ENCODE data around the gene CAPN2.
"Not testable (repeated sequence)": the region's sequence is repeated elsewhere in the genome, so short reads cannot be mapped to it uniquely, and the experiment has no call there.

The CAPN2 gene

DNA sequence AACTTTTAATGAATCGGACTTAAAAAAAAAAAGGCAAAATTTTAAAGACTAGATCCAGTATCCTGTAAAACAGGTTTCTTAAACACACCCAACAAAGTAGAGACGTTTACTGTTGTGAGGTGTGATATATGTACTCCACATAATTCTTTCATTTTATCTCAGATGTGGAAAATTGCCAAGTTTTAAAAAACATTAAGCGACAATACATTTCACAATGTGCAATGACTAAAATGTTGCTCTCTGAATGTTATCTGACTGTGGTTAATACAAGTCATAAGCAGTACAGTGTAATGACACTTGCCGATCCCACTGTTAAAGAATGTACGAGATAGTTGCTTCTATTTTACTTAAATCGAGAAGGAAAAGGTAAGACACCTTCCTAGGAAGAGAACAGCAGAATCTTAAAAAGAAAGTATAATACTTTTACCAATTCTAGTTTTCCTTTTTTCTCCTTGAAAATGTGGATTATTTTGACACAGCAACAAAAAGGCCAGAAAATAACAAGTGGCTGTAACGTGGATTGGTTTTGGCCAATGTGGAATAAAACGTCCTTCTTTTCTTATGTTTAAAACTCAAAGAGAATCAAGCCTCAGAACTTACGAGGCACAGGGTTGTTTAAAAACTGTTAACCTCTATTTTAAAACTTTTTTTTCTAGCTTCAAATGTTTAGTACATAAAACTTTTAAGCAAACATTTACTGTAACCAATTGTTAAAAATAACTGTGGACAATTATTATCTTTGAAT, 82.0 kb downstream of the CAPN2 start:
- peaks cover 7% of the 10 kb centered on the region for H3K36me3 ChIP-seq (ENCODE audit: control insufficient read depth, insufficient read depth, low read length)
- no peak for DNase-seq
- H4K8ac ChIP-seq (ENCODE audit: low read depth, low read length): no peak overlapping the region
- H3K27ac ChIP-seq (ENCODE audit: low read depth, low read length): no peak overlapping the region
- H3K79me2 ChIP-seq (ENCODE audit: control insufficient read depth, insufficient read depth, low read length): no peaks in the 10 kb centered on the region
- H4K5ac ChIP-seq (ENCODE audit: low read length): no peak overlapping the region
- no peak overlapping the region for H3K56ac ChIP-seq (ENCODE audit: low read length)
- no peaks in the 10 kb centered on the region for H3K4me1 ChIP-seq (ENCODE audit: control insufficient read depth, low read depth, low read length)
- H3K23ac ChIP-seq (ENCODE audit: low read length): no peak overlapping the region
- H3K18ac ChIP-seq (ENCODE audit: low read length): no peak overlapping the region
- H2AK5ac ChIP-seq (ENCODE audit: low read length): no peak overlapping the region
- H2BK15ac ChIP-seq (replicated peaks; ENCODE audit: low read depth): no peak overlapping the region
- no CpG with 5 or more reads among the region's 9 CpGs for whole genome bisulfite sequencing (ENCODE audit: extremely low coverage, insufficient coverage, low lambda C conversion rate)
- no peak overlapping the region for H2BK5ac ChIP-seq (ENCODE audit: low read length)
- no peak overlapping the region for H3K4me2 ChIP-seq (ENCODE audit: low read length)
- H3K4me3 ChIP-seq (ENCODE audit: low read length): no peak overlapping the region
- no peak overlapping the region for H3K9ac ChIP-seq (ENCODE audit: low read length)
- peaks cover 1% of the 10 kb centered on the region for H3K79me1 ChIP-seq (ENCODE audit: low read length)
- no peaks in the 10 kb centered on the region for H3K27me3 ChIP-seq (ENCODE audit: insufficient read depth, low read length, poor library complexity)
- no peak overlapping the region for H3K4ac ChIP-seq (ENCODE audit: low read depth, low read length)
- H2BK120ac ChIP-seq (ENCODE audit: low read depth, low read length): no peak overlapping the region

DNA sequence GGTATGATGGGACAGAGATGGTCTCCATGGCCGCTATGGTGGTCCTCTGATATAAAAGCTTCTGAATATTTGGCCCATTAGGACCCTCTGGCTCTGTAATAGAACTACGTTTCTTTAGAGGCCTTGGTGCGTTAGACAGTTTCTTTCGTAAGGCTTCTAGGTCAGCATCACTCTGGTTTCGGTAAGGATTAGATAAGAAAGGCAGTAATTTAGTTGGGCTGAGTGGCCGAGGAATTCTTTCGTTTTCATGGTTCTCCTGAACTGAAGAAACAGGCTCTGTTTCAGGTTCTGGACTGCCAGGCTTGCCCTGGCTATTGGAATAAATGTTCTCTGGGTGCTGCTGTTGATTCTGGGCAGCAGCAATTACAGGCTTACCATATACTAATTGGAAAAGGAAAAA, 83.9 kb downstream of the CAPN2 start:
- Histone ChIP-seq H2BK15ac (replicated peaks; ENCODE audit: low read depth) (no peak overlapping the region), H3K27me3 (ENCODE audit: insufficient read depth, low read length, poor library complexity) (no peaks in the 10 kb centered on the region), H3K27ac (ENCODE audit: low read depth, low read length) (no peak overlapping the region), H3K4me3 (ENCODE audit: low read length) (no peak overlapping the region), H3K4me2 (ENCODE audit: low read length) (no peak overlapping the region), H4K5ac (ENCODE audit: low read length) (no peak overlapping the region), H3K4ac (ENCODE audit: low read depth, low read length) (no peak overlapping the region), H4K8ac (ENCODE audit: low read depth, low read length) (no peak overlapping the region), H2AK5ac (ENCODE audit: low read length) (no peak overlapping the region), H2BK5ac (ENCODE audit: low read length) (no peak overlapping the region), H3K56ac (ENCODE audit: low read length) (no peak overlapping the region), H3K18ac (ENCODE audit: low read length) (no peak overlapping the region), H3K79me2 (ENCODE audit: control insufficient read depth, insufficient read depth, low read length) (no peaks in the 10 kb centered on the region), H3K79me1 (ENCODE audit: low read length) (peaks cover 1% of the 10 kb centered on the region), H3K4me1 (ENCODE audit: control insufficient read depth, low read depth, low read length) (no peaks in the 10 kb centered on the region), H3K36me3 (ENCODE audit: control insufficient read depth, insufficient read depth, low read length) (peaks cover 7% of the 10 kb centered on the region), H2BK120ac (ENCODE audit: low read depth, low read length) (no peak overlapping the region), H3K9ac (ENCODE audit: low read length) (no peak overlapping the region), H3K23ac (ENCODE audit: low read length) (no peak overlapping the region)
- DNase-seq: no peak
- WGBS (ENCODE audit: extremely low coverage, insufficient coverage, low lambda C conversion rate): no CpG with 5 or more reads among the region's 7 CpGs

DNA sequence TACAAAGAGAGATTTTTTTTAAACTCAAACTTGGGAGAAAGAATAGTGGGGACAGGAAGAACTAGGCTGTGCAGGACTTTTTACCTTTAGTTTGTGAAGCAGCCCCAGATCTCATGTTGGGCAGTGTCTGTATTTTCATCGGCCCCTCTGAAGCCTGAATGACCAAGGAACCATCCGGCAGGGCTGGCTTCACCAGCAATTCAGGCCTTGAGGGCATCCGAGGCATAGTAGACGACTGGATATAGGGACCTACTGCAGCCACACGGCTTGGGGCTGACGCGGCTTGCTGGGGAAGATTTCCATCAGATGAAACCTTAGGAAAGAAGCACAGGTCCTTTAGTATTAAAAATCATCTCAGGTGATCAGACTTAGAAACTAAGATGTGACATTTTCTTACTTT, 89.7 kb downstream of the CAPN2 start:
- Histone ChIP-seq H2BK5ac (ENCODE audit: low read length) (no peak overlapping the region), H3K4me3 (ENCODE audit: low read length) (no peak overlapping the region), H3K23ac (ENCODE audit: low read length) (no peak overlapping the region), H3K9ac (ENCODE audit: low read length) (no peak overlapping the region), H3K56ac (ENCODE audit: low read length) (no peak overlapping the region), H3K36me3 (ENCODE audit: control insufficient read depth, insufficient read depth, low read length) (peaks cover 4% of the 10 kb centered on the region), H3K27ac (ENCODE audit: low read depth, low read length) (no peak overlapping the region), H2AK5ac (ENCODE audit: low read length) (no peak overlapping the region), H4K8ac (ENCODE audit: low read depth, low read length) (no peak overlapping the region), H3K4ac (ENCODE audit: low read depth, low read length) (no peak overlapping the region), H3K4me1 (ENCODE audit: control insufficient read depth, low read depth, low read length) (no peaks in the 10 kb centered on the region), H3K4me2 (ENCODE audit: low read length) (no peak overlapping the region), H2BK15ac (replicated peaks; ENCODE audit: low read depth) (no peak overlapping the region), H2BK120ac (ENCODE audit: low read depth, low read length) (no peak overlapping the region), H3K18ac (ENCODE audit: low read length) (no peak overlapping the region), H3K27me3 (ENCODE audit: insufficient read depth, low read length, poor library complexity) (no peaks in the 10 kb centered on the region), H3K79me1 (ENCODE audit: low read length) (no peaks in the 10 kb centered on the region), H3K79me2 (ENCODE audit: control insufficient read depth, insufficient read depth, low read length) (no peaks in the 10 kb centered on the region), H4K5ac (ENCODE audit: low read length) (no peak overlapping the region)
- WGBS (ENCODE audit: extremely low coverage, insufficient coverage, low lambda C conversion rate): no CpG with 5 or more reads among the region's 7 CpGs
- no peak for DNase-seq

DNA sequence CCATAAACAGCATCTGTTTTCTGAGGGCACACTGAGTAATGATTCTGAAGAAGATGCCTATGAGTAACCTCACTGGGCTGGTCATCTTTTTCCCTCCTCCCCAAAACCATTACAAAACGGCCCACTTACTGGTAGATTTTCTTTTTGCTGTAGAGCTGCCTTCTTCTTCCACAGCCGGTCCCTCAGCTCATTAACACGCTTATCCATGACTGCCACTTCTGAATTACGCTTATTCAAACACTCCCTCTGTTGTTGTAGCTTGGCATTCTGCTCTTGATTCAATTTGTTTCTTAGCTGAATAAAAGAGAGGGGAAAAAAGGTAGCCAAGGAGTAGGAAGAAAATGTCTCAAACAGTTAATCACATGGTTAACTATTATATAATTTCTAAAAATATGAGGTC, 90.3 kb downstream of the CAPN2 start:
- H3K23ac ChIP-seq (ENCODE audit: low read length): no peak overlapping the region
- no peak overlapping the region for H3K9ac ChIP-seq (ENCODE audit: low read length)
- no peaks in the 10 kb centered on the region for H3K27me3 ChIP-seq (ENCODE audit: insufficient read depth, low read length, poor library complexity)
- no peak overlapping the region for H2BK15ac ChIP-seq (replicated peaks; ENCODE audit: low read depth)
- DNase-seq: no peak
- peaks cover 4% of the 10 kb centered on the region for H3K36me3 ChIP-seq (ENCODE audit: control insufficient read depth, insufficient read depth, low read length)
- no peak overlapping the region for H3K4ac ChIP-seq (ENCODE audit: low read depth, low read length)
- no CpG with 5 or more reads among the region's 4 CpGs for WGBS (ENCODE audit: extremely low coverage, insufficient coverage, low lambda C conversion rate)
- no peak overlapping the region for H2BK120ac ChIP-seq (ENCODE audit: low read depth, low read length)
- H2BK5ac ChIP-seq (ENCODE audit: low read length): no peak overlapping the region
- H3K79me1 ChIP-seq (ENCODE audit: low read length): no peaks in the 10 kb centered on the region
- no peak overlapping the region for H3K27ac ChIP-seq (ENCODE audit: low read depth, low read length)
- H3K79me2 ChIP-seq (ENCODE audit: control insufficient read depth, insufficient read depth, low read length): no peaks in the 10 kb centered on the region
- no peak overlapping the region for H3K4me3 ChIP-seq (ENCODE audit: low read length)
- no peak overlapping the region for H3K4me2 ChIP-seq (ENCODE audit: low read length)
- H3K18ac ChIP-seq (ENCODE audit: low read length): no peak overlapping the region
- no peak overlapping the region for H4K5ac ChIP-seq (ENCODE audit: low read length)
- no peaks in the 10 kb centered on the region for H3K4me1 ChIP-seq (ENCODE audit: control insufficient read depth, low read depth, low read length)
- H3K56ac ChIP-seq (ENCODE audit: low read length): no peak overlapping the region
- H2AK5ac ChIP-seq (ENCODE audit: low read length): no peak overlapping the region
- H4K8ac ChIP-seq (ENCODE audit: low read depth, low read length): no peak overlapping the region

DNA sequence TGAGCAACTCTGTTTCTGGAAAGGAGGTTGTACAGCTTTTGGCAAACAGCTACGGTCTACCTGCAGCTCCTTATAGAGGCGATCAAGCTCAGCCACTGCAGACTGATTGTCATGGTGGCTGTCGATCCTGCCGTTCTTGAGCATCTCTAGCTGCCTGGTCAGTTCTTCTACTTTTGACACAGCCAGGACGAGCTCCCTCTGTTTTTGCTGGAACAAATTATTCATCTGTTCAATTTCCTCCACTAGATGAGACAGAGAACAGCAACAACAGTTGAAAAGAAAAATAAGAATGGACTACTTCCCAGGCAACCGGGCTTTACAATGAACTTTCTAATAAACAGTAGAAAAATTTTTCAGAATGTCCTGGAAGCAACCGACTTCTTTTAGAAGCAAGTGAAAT, 90.9 kb downstream of the CAPN2 start:
- H3K4me1 ChIP-seq (ENCODE audit: control insufficient read depth, low read depth, low read length): no peaks in the 10 kb centered on the region
- H4K5ac ChIP-seq (ENCODE audit: low read length): no peak overlapping the region
- H3K27me3 ChIP-seq (ENCODE audit: insufficient read depth, low read length, poor library complexity): no peaks in the 10 kb centered on the region
- no peak overlapping the region for H3K23ac ChIP-seq (ENCODE audit: low read length)
- no peak overlapping the region for H3K18ac ChIP-seq (ENCODE audit: low read length)
- H3K79me1 ChIP-seq (ENCODE audit: low read length): no peaks in the 10 kb centered on the region
- H2BK5ac ChIP-seq (ENCODE audit: low read length): no peak overlapping the region
- H2AK5ac ChIP-seq (ENCODE audit: low read length): no peak overlapping the region
- no peak overlapping the region for H3K4ac ChIP-seq (ENCODE audit: low read depth, low read length)
- DNase-seq: no peak
- no peak overlapping the region for H3K4me2 ChIP-seq (ENCODE audit: low read length)
- WGBS (ENCODE audit: extremely low coverage, insufficient coverage, low lambda C conversion rate): no CpG with 5 or more reads among the region's 7 CpGs
- no peak overlapping the region for H2BK120ac ChIP-seq (ENCODE audit: low read depth, low read length)
- no peak overlapping the region for H3K9ac ChIP-seq (ENCODE audit: low read length)
- no peak overlapping the region for H3K56ac ChIP-seq (ENCODE audit: low read length)
- H3K27ac ChIP-seq (ENCODE audit: low read depth, low read length): no peak overlapping the region
- no peak overlapping the region for H4K8ac ChIP-seq (ENCODE audit: low read depth, low read length)
- H3K4me3 ChIP-seq (ENCODE audit: low read length): no peak overlapping the region
- H2BK15ac ChIP-seq (replicated peaks; ENCODE audit: low read depth): no peak overlapping the region
- no peaks in the 10 kb centered on the region for H3K79me2 ChIP-seq (ENCODE audit: control insufficient read depth, insufficient read depth, low read length)
- peaks cover 4% of the 10 kb centered on the region for H3K36me3 ChIP-seq (ENCODE audit: control insufficient read depth, insufficient read depth, low read length)

DNA sequence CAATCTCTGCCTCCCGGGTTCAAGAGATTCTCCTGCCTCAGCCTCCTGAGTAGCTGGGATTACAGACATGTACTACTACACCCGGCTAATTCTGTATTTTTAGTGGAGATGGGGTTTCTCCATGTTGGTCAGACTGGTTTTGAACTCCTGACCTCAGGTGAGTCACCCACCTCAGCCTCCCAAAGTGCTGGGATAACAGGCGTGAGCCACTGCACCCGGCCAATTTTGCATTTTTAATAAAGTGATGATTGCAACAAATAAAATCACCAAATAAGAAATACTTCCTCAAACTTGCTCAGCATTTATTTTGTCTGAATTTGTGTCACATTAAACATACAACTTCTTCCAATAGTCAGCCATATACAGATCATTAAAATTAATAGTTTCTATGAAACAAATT, 97.6 kb downstream of the CAPN2 start:
- not testable (repeated sequence) for H2AK5ac ChIP-seq (ENCODE audit: low read length); H3K36me3 ChIP-seq (ENCODE audit: control insufficient read depth, insufficient read depth, low read length); H2BK5ac ChIP-seq (ENCODE audit: low read length); H3K27ac ChIP-seq (ENCODE audit: low read depth, low read length); DNase-seq; H3K79me2 ChIP-seq (ENCODE audit: control insufficient read depth, insufficient read depth, low read length); H3K56ac ChIP-seq (ENCODE audit: low read length); H2BK120ac ChIP-seq (ENCODE audit: low read depth, low read length); H4K8ac ChIP-seq (ENCODE audit: low read depth, low read length); H3K23ac ChIP-seq (ENCODE audit: low read length); H3K4me2 ChIP-seq (ENCODE audit: low read length); H3K4me1 ChIP-seq (ENCODE audit: control insufficient read depth, low read depth, low read length); H3K27me3 ChIP-seq (ENCODE audit: insufficient read depth, low read length, poor library complexity); H3K4me3 ChIP-seq (ENCODE audit: low read length); H3K4ac ChIP-seq (ENCODE audit: low read depth, low read length); H3K9ac ChIP-seq (ENCODE audit: low read length); H2BK15ac ChIP-seq (replicated peaks; ENCODE audit: low read depth); H4K5ac ChIP-seq (ENCODE audit: low read length); H3K18ac ChIP-seq (ENCODE audit: low read length)
- WGBS (ENCODE audit: extremely low coverage, insufficient coverage, low lambda C conversion rate): no CpG with 5 or more reads among the region's 4 CpGs
- H3K79me1 ChIP-seq (ENCODE audit: low read length): peaks cover 10% of the 10 kb centered on the region
